ENCODE measurements around the gene SART3.

DNA sequence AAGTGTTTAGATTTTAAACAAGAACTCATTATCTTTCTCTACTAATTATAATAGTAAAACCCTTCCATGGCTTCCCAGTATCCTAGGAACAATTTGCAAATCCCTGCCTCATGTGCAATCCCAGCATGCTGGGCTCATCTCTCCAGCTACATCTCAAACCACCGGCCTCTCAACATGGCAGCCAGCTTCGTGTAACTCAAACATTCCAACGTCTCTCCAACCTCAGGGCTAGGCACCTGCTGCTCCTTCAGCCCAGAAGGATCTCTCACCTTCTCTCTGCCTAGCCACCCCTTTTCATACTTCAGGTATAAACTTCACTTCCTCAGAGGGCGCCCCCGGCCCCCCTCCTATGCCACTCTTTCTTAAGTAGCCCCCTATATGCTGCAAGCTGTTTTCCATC lies 7.2 kb downstream of the SART3 start:
- no peak for TF ChIP-seq SMC3 (IDR thresholded peaks at IDR 0.05; ENCODE audit: low read depth, low read length)
- TF ChIP-seq JUND (IDR thresholded peaks at IDR 0.05), result no peak
